Fibroblast of lung (primary cell): Measurements from ENCODE around the gene CMTR1. TPM values are rescaled to one million over a fixed set of nuclear protein-coding genes. Genes with fewer than 3 reads are reported as not detected.

Experiments
- DNase-seq, 2 donors: peaks; one replicate each; pipeline versions ENCODE4 v3.0.0 to v3.0.0-alpha.2; 2010; ENCODE audit warnings: low read depth in 2 of 2
- H2AFZ ChIP-seq: 2 replicates; pipeline ENCODE4 v1.5.1; 2012; ENCODE audit warnings: low read length, control low read depth, inconsistent platforms
- H3K27ac ChIP-seq: 2 replicates; pipeline ENCODE4 v1.5.1; 2011; ENCODE audit warnings: low read length, control low read depth; ENCODE audit not compliant: insufficient read depth
- H3K27me3 ChIP-seq: 2 replicates; pipeline ENCODE4 v1.5.1; 2011; ENCODE audit warnings: mild to moderate bottlenecking, low read length; ENCODE audit not compliant: control insufficient read depth, insufficient read depth
- H3K36me3 ChIP-seq: 2 replicates; pipeline ENCODE4 v1.5.1; 2011; ENCODE audit warnings: low read length; ENCODE audit not compliant: control insufficient read depth, insufficient read depth
- H3K4me1 ChIP-seq: 2 replicates; pipeline ENCODE4 v1.5.1; 2011; ENCODE audit warnings: low read length; ENCODE audit not compliant: control insufficient read depth, insufficient read depth; ENCODE audit errors: extremely low read depth
- H3K4me2 ChIP-seq: 2 replicates; pipeline ENCODE4 v1.5.1; 2011; ENCODE audit warnings: low read length, control low read depth; ENCODE audit not compliant: insufficient read depth; ENCODE audit errors: extremely low read depth
- H3K4me3 ChIP-seq, 4 experiments: fragments of 200-600 bp in 1 of 4; sonication (generic) in 1 of 4; replicated peaks in 1 of 4; 2 replicates each; pipeline ENCODE4 v1.5.1; 2011 to 2016; ENCODE audit warnings: low read length in 4 of 4, low read depth in 3 of 4, mild to moderate bottlenecking in 3 of 4, control low read depth in 2 of 4, inconsistent platforms in 1 of 4, mixed read lengths in 1 of 4; ENCODE audit not compliant: insufficient read depth in 1 of 4; ENCODE audit errors: control extremely low read depth in 1 of 4
- H3K79me2 ChIP-seq: 2 replicates; pipeline ENCODE4 v1.5.1; 2012; ENCODE audit warnings: mild to moderate bottlenecking, low read length, inconsistent platforms; ENCODE audit not compliant: control insufficient read depth, insufficient read depth
- H3K9ac ChIP-seq: 2 replicates; pipeline ENCODE4 v1.5.1; 2011; ENCODE audit warnings: mild to moderate bottlenecking, low read length, control low read depth; ENCODE audit not compliant: insufficient read depth
- H3K9me3 ChIP-seq: 2 replicates; pipeline ENCODE4 v1.5.1; 2012; ENCODE audit warnings: low read depth, low read length; ENCODE audit not compliant: control insufficient read depth, insufficient read depth
- H4K20me1 ChIP-seq: 2 replicates; pipeline ENCODE4 v1.5.1; 2011; ENCODE audit warnings: low read length; ENCODE audit not compliant: control insufficient read depth, insufficient read depth; ENCODE audit errors: extremely low read depth
- CTCF ChIP-seq, 2 donors: IDR thresholded peaks in 1 of 2; conservative IDR thresholded peaks in 1 of 2; 1 replicate in 1 of 2; 2 replicates in 1 of 2; pipeline ENCODE4 v1.5.1; 2011 to 2012; ENCODE audit warnings: low read length in 2 of 2, control low read depth in 1 of 2, inconsistent platforms in 1 of 2, low read depth in 1 of 2, mild to moderate bottlenecking in 1 of 2
- EZH2 ChIP-seq: IDR thresholded peaks from 2 replicates; pipeline ENCODE4 v1.5.1; 2012; ENCODE audit warnings: low read length, control low read depth, mild to moderate bottlenecking; ENCODE audit errors: missing control alignments
- polyA plus RNA-seq, 2 donors: library from polyadenylated mRNA; depleted of rRNA in 1 of 2; stranded (reverse) in 1 of 2; unstranded in 1 of 2; fragments of >200 nt; gene quantifications; 2 replicates each; pipeline ENCODE4 v1.2.1, GENCODE V29; 2011 to 2012; ENCODE audit warnings: missing spikeins in 1 of 2
- total RNA-seq: library from RNA; depleted of rRNA; stranded (reverse); fragments of >200 nt; gene quantifications from 2 replicates; pipeline ENCODE4 v1.2.1, GENCODE V29; 2014

The CMTR1 gene
- total and polyA plus RNA-seq, 2 donors (not counting 1 experiment from before 2014, with no cell fraction given): 27.0 to 44.8 TPM

- Histone ChIP-seq H3K27me3 (peaks cover 3% of the 10 kb centered on the region), H3K9me3 (no peaks in the 10 kb centered on the region), H2AFZ (no peak overlapping the region), H3K9ac (no peak overlapping the region), H4K20me1 (no peaks in the 10 kb centered on the region), H3K27ac (no peak overlapping the region), H3K4me1 (no peaks in the 10 kb centered on the region), H3K4me2 (no peak overlapping the region), H3K36me3 (no peaks in the 10 kb centered on the region), H3K79me2 (peaks cover 11% of the 10 kb centered on the region), H3K4me3 (no peak overlapping the region)
- DNase-seq: no peak
- TF ChIP-seq CTCF (conservative IDR thresholded peaks at IDR 0.05 in 1 of 2, IDR thresholded peaks at IDR 0.05 in 1 of 2; ENCODE audit: low read depth in 1 of 2, low read length in 2 of 2): no peak
- no peak for TF ChIP-seq EZH2
Measured at GRCh38 chr6:37429352-37429750, 3.7 kb upstream of the CMTR1 start.

GRCh38 chr6:37432590-37432915, 468 bp upstream of the CMTR1 start:
- Histone ChIP-seq H4K20me1 (no peaks in the 10 kb centered on the region), H3K4me2 (peak overlapping the region; percentile 67), H3K4me1 (no peaks in the 10 kb centered on the region), H3K36me3 (peaks cover 3% of the 10 kb centered on the region), H3K4me3 (peak overlapping the region; percentile 57 to 96 (median 82)), H3K27me3 (no peaks in the 10 kb centered on the region), H3K79me2 (peaks cover 19% of the 10 kb centered on the region), H3K9ac (peak overlapping the region; percentile 82), H2AFZ (peak overlapping the region; percentile 88), H3K9me3 (no peaks in the 10 kb centered on the region), H3K27ac (peak overlapping the region; percentile 85)
- no peak for DNase-seq
- TF ChIP-seq EZH2 (no peak), CTCF (conservative IDR thresholded peaks at IDR 0.05 in 1 of 2, IDR thresholded peaks at IDR 0.05 in 1 of 2; ENCODE audit: low read depth in 1 of 2, low read length in 2 of 2) (no peak)

GRCh38 chr6:37433657-37434271, 743 bp downstream of the CMTR1 start:
- H3K9me3 ChIP-seq: no peaks in the 10 kb centered on the region
- TF ChIP-seq EZH2: no peak
- TF ChIP-seq CTCF (conservative IDR thresholded peaks at IDR 0.05 in 1 of 2, IDR thresholded peaks at IDR 0.05 in 1 of 2; ENCODE audit: low read depth in 1 of 2, low read length in 2 of 2): no peak
- no peaks in the 10 kb centered on the region for H3K27me3 ChIP-seq
- H3K4me3 ChIP-seq: peak overlapping the region; percentile 57 to 96 (median 82)
- peaks cover 19% of the 10 kb centered on the region for H3K79me2 ChIP-seq
- H3K27ac ChIP-seq: peak overlapping the region; percentile 85
- H3K4me1 ChIP-seq: peaks cover 4% of the 10 kb centered on the region
- H3K4me2 ChIP-seq: peak overlapping the region; percentile 96
- H4K20me1 ChIP-seq: no peaks in the 10 kb centered on the region
- H2AFZ ChIP-seq: peak overlapping the region; percentile 60
- DNase-seq: peak; percentile 19 to 24
- peaks cover 3% of the 10 kb centered on the region for H3K36me3 ChIP-seq
- peak overlapping the region; percentile 82 for H3K9ac ChIP-seq
